GM19025 (cell line): ENCODE data around the gene SLC39A3.

Experiments used
- ATAC-seq: cut with Tn5 transposase; IDR thresholded peaks from one replicate; pipeline ENCODE4 v1.9.1; 2021; ENCODE audit warnings: mild to moderate bottlenecking, low read depth, moderate library complexity; ENCODE audit not compliant: unreplicated experiment

Gene SLC39A3

DNA sequence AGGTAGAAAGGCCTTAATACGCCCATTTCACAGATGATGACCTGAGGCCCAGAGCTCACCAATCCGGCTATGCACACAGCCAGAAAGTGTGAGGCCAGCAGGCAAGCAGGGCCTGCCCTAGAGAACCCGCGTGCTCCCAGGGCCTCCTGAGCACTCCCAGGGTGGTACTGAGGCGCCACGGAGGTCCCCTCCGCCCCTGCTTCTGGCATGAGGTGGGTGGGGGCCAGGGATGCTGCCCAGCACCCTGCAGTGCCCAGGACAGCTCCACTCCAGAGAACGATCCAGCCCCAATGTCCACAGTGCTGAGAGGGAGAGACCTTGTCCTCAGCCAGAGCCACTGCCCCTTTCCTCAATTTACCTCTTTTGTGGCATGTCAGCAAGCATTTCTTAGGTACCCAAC, 29.4 kb upstream of the SLC39A3 start:
- ATAC-seq = no peak

DNA sequence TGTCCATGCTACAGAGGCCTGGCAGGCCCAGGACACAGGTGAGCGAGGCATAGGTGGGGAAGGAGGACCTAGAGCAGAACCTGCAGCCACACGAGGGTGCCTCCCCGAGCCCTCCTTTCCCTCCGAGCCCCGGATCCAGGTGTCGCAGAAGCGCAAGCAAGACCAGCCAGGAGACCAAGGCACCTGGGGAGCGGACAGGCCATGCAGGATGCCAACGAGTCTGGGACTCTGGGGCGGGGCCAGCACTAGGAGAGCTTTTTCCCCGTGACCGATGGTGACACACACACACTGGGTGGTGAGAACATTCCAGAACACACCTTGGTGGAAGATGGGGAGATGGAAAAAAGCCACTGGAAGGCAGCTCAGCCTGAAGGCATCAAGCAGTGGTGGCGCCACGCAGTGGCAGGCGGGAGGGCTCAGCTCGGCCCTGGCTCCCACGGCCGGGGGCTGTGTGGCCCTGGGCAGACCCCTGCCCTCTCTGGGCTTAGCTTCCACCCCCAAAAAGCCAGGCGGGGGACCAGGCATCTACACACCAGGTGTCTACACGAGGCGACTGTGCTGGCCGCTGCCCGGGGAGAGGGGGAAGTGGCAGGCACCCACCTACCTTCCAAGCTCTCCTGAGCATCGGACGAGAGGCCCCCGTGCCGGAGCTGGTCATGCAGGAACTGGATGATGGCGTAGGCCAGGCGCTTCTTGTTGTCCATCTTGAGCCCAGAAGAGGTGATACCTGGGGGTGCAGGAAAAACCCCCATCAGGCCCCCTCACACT, 28.7 kb upstream of the SLC39A3 start:
- no peak for ATAC-seq

DNA sequence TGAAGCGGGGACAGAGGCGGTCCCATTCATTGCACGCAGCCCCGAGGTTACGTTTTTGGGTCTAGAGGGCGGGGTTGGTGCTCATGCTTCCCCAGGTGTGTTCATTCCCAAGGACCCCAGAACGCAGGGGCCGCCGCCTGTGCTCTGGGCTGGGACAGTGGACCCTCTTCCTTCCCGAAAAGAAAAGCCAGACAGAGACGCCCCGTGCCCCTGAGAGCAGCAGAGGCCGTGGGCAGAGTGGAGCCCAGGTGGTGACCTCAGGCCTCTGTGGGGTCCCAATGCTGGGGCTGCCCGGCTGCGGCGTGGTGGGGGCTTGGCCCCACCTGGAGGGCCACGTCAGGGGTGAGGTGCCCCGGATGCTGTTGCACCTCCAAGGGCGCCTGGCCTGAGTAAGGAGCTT, 27.9 kb upstream of the SLC39A3 start:
- ATAC-seq = no peak

DNA sequence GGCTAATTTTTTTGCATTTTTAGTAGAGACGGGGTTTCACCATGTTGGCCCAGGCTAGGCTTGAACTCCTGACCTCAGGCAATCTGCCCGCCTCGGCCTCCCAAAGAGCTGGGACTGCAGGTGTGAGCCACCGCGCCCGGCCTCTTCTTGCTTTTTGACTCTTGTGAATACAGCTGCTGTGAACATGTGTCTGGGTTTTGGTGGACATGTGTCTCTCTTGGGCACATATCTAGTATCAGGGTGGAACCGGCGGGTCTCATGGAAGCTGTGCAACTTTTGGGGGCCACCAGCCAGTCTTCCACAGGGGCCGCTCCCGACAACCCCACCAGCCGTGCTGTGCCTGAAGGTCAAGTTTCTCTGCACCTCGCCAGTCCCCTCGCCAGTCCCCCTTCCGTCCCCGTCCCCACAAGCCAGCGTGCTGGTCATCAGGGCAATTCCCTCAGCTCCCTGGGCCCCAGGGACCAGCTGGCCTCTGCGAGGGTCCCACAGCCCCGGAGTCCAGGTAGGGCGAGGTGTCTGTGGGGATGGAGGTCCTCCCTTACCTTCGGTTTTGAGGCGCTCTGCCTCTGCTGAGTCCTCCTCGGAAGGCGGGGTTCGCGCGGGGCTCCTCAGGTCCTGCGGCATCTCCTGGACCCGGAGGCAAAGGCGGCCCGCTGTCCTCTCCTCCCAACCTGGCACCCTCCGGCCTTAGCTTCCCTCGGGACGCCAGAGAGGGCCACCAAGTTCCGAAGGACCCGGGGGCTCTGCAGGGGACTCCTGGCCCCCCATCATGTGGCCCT, 27.0 kb upstream of the SLC39A3 start:
- no peak for ATAC-seq

DNA sequence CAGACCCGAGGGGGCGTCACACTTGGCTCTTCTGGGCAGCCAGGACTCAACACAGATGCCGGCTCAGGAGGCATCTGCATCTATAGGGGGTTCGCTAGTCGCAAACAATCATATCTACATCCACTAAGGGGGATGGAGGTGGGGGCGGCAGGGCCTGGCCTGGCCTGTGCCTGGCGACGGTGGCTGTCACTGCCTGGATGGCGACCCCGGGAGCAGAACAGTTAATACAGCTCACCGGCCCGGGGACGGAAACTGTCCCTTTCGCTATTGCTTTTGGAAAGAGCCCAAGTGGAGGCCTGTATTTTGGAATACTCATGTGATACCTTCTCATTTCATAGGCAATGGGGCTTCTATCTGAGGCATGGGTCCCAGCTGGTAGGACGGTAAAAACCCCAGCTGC, 25.6 kb upstream of the SLC39A3 start:
- no peak for ATAC-seq

DNA sequence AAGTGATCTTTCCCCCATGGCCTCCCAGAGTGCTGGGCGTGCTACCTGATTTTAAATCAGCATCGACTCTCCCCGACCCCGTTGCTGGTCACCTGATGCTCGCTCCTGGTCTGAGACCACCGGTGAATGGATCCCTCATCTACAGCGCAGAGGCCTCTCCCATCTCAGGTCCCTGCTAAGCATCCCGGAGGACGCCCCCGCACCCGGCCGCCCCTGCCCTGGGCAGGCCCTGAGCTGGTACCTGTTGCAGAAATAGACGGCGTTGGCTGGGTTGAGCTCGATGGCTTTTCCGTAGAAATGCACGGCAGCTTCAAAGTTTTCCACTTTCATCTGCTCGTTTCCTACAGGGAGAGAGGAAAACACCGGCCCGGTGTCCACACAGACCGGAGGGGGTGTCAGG, 25.1 kb upstream of the SLC39A3 start:
- ATAC-seq = no peak

DNA sequence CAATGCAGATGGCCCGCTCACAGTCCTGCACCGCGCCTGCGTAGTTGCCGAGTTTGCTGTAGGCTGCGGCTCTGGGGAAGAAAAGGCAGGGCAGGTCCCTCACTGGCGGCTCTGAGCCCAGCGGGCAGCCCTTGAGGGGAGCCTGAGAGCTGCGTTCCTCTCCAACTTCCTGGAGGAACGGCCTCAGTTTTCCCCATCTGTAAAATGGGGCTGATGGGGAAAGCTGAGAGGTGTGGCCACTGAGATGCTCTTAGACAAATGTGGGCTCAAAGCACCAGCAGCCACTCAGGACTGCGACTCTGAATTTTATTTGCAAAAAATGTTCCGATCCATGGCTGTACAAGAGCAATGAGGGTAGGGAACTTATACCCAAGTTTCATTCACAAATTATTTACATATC, 23.9 kb upstream of the SLC39A3 start:
- no peak for ATAC-seq

DNA sequence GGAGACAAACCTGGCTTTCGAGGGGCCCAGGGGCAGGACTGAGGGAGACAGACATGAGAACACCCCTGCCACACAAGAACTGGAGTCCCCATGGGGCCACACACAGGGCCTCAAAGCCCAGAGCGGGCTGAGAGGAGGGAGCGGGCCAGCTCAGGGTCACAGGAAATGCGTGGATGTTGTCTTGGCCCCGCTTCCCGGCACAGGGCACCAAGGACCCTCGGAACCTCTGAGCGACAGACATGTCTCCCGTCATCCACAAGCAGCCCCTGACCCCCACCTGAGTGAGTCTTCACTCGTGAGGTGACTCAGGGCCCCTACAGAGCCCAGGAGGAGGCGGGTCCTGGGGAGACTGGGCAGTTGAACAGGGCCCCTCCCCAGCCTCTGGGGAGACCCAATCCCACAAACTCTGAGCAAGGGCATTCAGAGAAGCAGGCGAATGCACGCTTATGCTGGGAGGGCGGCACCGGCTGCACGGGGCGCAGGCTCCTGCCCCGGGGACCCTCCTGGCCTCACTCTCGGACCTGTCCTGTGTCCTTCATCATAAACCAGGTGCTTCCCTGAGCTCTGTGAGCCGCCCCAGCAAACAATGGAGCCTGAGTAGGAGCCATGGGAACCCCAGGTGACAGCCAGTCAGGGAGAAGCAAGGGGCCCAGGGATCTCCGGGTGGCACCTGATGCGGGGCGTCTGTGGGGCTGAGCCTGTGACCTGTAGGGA, 23.1 kb upstream of the SLC39A3 start:
- no peak for ATAC-seq

DNA sequence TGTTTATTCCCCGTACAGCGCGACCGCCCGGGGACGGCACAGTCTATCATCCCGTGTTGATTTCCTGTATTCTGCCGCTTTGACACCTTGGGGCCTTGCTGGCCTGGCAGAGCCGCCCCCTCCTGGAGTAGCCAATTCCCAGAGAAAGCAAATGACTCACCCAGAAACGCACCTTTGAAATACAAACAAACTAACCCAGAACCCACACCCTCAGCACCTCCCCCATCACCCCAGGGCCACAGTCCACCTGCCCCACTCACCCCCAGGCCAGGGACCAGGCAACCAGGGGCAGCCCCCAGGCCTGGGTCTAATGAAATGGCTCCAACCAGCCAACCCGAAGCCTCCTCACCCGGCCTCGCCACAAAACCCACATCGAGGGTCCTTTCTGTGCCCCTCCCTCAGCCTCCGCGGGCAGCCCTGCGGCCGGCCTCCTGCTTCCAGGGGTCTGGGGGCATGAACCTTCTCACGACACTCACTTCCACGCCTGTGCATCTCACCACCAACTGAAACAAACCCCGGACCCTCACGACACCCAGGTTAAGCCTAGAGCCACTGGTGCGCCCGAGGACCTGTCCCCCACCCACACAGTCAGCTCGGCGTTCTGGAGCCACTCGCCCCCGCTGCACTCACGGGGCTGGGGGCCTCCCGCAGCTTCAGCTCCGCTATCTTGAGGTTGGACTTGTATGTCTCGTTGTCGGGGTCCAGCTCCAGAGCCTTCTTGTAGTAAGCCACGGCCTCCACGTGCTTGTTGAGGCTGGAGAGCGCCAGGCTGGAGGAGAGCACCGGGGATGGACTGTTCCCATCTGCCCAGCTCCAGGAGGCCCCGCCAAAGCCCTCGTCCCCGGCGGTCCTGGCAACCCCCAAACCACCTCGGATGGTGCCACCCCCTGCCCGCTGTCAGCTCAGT, 22.3 kb upstream of the SLC39A3 start:
- ATAC-seq = no peak

DNA sequence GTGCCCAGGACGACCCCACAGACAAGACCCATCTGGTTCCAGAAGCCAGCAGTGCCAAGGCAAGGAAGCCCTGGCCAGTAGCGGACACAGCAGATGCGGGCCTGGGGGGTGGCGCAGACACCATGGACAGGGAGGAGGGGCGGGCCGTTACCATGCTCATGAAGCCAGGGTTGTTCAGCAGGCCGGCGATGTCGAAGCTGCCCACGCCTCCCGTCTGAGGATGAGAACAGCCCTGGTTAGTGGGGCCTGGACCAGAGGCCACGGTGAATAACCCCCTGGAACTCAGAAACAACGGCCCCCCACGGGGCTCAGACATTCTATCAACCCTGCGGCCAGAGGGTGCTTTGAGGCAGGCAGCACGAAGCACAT, 21.5 kb upstream of the SLC39A3 start:
- no peak for ATAC-seq

DNA sequence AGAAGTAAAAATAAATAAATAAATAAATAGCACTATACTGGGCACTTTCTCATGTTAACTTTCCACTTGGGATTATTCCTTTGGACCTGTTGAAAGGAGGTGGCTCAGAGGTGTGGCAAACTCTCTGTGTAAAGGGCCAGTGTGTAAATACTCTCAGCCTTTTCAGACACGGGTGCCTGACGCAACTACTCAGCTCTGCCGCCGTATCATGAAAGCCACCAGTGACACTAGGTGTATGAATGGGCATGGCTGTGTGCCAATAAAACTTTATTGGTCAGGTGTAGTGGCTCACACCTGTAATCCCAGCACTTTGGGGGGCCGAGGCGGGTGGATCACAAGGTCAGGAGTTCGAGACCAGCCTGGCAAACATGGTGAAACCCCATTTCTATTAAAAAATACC, 20.1 kb upstream of the SLC39A3 start:
- ATAC-seq = no peak

DNA sequence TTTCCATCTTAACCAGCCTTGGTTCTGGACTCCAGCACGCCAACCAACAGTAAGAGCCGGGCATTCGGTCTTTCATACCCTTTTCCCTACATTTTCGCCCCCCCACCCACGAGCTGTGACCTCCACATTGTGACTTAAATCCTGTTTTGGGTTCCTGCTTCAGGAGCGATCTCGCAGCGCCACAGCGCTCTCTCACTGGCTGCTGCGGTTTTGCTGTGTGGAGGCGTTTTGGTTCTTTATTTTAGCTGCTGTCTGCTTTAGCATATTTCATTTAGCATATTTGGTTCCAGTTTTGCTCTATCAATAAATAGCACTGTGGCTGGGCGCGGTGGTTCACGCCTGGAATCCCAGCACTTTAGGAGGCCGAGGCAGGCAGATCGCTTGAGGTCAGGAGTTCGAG, 19.5 kb upstream of the SLC39A3 start:
- ATAC-seq = no peak

DNA sequence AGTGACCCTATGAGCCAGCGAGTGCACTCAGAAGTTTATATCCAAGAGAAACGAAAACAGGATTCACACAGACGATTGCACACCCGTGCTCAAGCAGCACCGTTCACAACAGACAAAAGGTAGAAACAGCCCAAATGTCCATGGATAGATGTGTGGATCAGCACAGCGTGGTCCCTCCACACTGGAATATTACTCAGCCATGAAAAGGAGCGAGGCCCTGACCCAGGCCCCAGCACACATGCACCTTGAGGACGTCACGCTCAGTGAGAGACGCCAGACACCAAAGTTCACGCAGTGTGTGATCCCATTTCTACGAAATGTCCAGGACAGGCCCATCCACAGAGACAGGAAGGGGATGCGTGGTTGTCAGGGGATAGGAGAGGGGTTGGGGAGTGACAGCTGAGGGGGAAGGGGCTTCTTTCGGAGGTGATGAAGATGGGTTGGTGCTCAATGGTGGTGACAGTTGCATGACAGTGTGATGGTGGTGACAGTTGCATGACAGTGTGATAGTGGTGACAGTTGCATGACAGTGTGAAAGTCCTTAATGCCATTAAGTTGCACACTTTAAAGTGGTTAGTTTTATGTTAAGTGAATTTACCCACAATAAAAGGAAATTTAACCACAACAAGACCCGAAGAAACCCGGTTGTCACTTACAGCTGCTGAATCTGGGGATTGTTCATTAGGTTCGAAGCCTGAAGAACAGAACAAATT, 18.9 kb upstream of the SLC39A3 start:
- no peak for ATAC-seq

DNA sequence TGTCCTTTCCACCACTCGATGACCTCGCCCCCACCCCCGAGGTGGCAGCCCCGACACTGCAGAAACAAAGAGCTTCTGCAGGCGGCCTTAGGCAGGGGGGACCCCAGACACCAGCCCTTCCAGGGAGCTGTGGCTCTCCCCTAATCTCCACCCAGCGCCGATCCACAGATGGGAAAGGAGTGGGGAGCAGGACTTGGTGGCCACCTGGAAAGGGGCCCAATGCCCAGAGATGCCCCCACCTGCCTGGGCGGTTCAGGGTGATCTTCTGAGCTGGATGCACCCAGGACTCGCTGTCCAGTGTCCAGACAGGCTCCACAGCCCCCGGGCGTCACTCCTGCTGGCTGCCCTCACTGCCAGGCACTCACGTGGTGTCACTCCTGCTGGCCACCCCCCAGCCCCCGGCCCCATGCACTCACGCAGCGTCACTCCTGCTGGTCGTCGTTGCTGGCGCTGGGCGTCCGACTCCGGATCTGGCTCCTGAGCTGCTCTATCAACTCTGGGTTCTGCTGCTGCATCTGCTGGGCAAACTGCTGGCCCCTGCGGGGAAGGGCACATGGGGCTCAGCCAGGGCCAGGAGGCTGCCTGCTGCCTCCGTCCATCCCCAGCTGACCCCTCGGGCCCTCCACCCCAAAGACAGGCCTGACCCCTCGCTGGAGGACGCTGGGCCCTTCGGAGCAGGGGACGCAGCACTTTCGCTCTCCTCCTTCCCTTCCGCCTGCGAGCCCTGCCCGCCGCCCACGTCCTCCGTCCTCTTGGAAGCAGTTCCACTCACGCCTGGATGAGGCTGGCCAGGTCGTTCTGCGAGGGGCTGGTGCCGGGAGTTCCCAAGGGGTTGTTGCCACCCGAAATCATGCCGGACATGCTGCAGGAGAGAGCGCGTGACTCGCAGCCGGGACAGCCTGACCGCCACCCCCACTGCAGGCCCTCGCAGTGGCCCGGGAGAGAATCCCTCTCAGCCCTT, 17.4 kb upstream of the SLC39A3 start:
- ATAC-seq = no peak

DNA sequence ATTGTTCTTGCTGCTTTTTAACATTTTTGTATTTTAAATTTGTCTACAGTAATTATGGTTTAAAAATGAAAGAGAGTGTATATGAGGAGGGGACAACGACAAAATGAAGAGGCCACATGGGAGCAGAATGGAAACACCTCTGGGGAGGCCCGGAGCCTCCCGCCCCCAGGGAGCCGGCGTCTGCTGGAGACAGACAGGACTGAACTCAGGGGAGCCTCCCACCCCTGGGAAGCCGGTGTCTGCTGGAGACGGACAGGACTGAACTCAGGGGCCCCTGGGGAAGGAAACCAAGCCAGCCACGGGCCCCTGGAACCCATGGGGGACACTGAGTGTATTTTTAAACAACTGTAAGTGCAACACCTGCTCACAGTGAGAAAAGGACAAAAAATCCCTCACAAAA, 16.7 kb upstream of the SLC39A3 start:
- ATAC-seq = no peak

DNA sequence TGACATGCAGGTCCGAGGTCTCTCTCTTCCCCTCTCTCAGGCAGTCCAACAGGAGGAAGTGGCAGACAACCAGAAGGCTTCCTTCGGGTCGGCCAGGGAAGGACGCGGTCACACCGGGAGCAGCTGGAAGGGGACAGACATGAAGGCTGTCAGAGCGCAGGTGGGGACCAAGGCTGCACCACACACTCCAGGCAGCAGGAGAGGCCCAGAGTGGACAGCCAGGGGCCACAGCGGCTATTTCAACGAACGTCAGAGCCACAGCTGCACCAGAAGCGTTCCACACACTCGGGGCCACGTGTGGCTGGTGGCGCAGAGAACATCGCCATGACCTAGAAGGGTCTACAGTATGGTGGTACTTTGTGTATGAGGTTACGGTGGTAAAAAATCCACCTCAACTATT, 16.0 kb upstream of the SLC39A3 start:
- no peak for ATAC-seq

DNA sequence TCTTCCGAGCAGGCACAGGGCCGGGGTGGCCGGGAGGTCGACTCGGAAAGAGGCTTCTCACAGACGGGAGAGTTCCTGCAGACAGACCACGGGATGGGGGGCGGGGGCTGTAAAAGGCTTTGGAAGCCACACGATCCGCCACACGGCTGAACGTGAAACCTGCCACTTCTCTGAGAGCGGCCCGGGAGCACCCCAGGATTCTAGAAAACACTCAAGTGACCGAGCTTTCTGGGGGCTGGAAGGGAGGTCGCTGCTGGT, 15.6 kb upstream of the SLC39A3 start:
- no peak for ATAC-seq

DNA sequence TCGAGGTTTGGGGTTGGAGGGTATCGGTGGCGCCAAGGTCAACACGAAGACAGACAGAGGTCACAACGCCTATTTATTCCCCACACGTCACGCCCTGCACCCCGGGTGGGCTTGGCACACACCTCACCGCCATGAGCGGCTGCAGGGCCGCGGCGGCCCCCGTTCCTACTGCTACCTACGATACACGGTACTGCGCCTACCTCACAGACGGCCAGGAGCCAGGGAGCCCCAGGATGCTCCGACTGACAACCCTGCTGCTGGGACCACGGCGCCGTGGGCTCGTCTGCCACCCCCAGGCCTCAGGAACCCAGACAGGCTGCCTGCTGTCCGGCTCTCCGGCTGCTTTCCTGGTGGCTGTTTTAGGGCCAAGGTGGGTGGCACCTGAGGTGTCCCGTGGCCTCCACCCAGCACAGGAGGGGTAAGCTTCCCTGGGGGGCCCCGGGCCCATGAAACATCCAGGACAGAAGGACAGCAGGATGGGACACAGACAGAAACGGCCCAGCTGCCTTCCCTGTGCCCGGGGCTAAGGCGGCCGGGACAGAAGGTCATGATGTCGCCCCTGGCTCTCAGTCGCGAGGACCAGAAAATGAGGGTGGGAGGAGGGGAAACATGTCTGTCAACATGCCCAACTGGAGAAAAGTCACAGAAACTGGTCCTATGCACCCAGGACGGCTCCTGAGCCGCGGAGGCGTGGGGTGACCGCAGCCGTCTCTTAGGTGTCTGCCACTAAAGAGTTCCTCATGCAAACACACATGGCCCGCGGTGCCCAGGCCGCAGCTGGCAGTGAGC, 15.0 kb upstream of the SLC39A3 start:
- no peak for ATAC-seq
